ENCODE results near the gene SKIL.
"Not testable (repeated sequence)": the region's sequence is repeated elsewhere in the genome, so short reads cannot be mapped to it uniquely, and the experiment has no call there.

SKIL gene, protein sequence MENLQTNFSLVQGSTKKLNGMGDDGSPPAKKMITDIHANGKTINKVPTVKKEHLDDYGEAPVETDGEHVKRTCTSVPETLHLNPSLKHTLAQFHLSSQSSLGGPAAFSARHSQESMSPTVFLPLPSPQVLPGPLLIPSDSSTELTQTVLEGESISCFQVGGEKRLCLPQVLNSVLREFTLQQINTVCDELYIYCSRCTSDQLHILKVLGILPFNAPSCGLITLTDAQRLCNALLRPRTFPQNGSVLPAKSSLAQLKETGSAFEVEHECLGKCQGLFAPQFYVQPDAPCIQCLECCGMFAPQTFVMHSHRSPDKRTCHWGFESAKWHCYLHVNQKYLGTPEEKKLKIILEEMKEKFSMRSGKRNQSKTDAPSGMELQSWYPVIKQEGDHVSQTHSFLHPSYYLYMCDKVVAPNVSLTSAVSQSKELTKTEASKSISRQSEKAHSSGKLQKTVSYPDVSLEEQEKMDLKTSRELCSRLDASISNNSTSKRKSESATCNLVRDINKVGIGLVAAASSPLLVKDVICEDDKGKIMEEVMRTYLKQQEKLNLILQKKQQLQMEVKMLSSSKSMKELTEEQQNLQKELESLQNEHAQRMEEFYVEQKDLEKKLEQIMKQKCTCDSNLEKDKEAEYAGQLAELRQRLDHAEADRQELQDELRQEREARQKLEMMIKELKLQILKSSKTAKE

DNA sequence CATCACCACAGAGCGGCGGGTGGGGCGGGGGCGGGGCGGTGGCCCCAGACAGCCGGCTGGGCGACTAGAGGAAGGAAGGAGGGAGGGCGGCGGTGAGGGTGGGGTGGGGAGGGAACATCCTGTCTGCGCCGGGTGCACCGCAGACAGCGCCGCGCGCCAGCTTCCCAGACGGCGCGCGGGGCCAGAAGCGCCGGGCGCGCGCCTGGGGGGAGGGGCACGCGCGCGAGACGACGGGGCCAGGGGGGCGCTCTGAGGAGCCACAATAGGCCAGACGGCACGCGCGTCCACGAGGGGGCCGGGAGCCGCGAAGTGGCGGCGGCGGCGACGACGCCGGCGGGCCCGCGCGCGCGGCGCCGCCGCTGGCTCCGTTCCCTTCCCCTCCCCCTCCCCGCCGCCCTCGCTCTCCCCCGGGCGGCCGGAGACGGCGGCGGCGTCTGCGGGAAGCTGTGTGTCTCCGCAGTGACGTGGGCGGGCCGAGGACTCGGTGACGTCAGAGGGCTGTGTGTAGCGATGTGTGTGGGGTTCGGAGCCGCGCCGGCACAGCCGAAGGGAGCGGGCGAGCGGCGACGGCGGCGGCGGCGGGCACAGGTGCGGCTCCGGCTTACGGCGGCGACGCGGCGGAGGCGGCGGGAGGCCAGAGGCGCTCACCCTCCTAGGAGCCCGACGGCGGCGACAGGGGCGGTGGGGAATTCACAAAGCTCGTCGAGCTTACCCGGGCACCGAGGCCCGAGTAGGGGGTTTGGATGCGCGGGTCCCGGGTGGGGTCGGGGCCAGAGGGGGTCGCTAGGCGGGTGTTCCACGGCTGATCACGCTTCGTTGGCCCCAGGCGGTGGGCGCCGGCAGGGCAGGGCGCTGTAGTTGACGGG lies at the start of gene SKIL:
SKIL (plus strand) TSS at position 540 of the 866 bp plus-strand sequence. CDS start 2,617 bp downstream, outside the sequence.
- peak; percentile 93 for DNase-seq (ENCODE audit: low read depth)

DNA sequence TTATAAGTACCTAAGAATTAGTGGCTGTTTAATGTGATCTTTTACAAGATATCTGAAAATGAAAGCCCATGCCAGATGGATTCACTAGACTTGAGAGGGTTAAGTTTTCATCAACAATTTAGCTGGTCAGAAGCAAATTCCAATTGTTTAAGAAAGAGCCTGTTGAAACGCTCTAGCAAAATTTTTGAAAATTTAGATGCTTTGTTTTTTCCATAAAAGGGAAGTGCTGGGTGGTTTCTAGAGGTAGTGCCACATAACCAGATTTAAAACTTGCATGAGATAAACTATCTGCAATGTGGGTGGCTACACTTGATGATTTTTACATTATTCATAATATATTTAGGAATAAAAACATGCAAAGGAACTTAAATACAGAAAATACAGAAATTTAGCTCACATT lies 48.5 kb upstream of the SKIL start:
- DNase-seq (ENCODE audit: low read depth): no peak

DNA sequence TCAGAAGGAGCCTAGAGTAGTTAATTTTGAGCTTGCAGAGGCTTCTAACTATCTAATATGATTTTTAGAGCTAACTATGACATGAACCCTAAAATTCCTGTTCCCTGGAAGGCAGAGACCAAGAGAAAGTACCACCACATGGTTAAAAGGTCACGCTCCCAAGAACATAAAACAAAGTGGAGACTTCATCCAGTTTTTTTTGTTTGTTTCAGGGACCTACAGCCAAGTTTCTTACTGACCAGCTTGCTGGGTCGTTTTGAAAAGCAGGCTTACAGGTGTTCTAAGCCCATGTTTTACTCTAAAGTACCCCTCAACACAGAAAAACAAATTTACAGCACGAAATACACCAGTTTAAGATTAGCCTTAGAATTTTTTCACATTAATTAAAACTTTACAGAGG lies 39.6 kb upstream of the SKIL start:
- no peak for DNase-seq (ENCODE audit: low read depth)

DNA sequence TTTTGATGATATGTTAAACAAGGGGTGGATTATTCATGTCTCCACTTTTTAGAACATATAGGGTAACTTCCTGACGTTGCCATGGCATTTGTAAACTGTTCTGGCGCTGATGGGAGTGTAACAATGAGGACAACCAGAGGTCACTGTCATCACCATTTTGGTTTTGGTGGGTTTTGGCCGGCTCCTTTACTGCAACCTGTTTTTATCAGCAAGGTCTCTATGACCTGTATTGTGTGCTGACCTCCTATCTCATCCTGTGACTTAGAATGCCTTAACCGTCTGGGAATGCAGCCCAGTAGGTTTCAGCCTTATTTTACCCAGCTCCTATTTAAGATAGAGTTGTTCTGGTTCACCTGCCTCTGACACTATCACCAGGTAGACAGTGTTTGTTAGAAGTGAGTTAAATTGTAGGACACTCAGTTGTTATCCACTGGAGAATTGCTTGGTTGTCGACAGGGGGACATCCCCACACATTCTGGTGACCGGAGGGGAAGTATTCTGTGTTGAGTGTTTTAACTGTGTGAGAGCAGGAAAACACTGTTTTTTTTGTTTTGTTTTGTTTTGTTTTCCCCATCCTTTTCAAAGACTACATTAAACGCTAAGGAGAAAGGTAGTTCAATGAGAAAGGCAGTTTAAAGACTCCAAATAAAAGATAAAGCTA lies 36.9 kb upstream of the SKIL start:
- DNase-seq (ENCODE audit: low read depth): no peak

DNA sequence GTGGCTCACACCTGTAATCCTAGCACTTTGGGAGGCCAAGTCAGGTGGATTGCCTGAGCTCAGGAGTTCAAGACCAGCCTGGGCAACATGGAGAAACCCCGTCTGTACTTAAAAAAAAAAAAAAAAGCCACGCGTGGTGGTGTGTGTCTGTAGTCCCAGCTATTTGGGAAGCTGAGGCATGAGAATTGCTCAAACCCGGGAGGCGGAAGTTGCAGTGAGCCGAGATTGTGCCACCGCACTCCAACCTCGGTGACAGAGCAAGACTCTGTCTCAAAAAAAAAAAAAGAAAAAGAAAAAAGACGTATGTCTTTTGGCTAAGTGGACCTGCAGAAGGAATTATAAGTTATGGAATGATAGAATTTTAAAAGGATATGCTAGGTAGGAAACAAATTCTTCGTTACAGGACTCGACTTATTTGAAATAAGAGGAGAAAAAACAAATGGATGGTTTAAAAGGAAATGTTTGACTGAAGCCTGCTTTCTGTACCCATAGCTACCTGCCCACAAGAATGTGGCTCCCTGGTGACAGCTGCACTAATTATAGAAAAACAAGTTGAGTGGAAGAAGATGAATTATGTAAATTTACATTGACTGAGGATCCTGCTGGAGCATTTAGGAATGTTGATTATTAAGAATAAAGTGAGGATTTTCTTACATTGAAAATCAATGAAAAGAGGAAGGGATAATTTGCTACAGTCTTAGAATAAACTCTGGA lies 36.0 kb upstream of the SKIL start:
- DNase-seq (ENCODE audit: low read depth): no peak

DNA sequence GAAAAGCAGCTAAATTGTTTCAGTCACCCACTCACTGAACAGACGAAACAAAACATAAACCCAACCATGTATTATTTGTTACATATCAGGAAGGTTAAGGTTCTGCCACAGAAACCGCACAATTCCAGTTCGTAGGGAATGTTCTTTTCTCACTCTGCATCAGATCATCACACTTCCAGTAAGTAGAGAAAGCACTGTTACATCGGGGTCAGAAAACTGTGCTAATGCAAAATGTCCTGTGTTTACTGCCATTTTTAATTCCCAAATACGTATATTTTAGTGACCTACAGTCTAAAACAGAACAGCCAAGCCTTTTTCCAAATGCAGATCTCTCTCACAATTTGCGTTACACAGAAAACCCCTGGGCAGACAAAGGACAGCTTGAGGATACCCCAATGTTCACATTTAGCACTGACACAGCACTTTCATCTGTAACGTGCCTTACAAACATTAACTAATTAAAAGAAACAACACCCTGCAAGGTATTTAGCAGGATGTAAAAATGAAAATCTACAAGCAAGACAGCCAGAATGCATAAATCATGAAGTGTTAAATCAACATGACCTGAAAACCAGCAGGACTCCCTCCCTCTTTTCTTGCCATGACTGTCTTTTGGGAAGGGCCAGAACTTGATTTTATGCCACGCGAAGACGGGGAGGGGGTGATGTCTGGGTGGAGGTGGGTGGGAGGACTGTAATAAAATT lies 34.8 kb upstream of the SKIL start:
- no peak for DNase-seq (ENCODE audit: low read depth)

DNA sequence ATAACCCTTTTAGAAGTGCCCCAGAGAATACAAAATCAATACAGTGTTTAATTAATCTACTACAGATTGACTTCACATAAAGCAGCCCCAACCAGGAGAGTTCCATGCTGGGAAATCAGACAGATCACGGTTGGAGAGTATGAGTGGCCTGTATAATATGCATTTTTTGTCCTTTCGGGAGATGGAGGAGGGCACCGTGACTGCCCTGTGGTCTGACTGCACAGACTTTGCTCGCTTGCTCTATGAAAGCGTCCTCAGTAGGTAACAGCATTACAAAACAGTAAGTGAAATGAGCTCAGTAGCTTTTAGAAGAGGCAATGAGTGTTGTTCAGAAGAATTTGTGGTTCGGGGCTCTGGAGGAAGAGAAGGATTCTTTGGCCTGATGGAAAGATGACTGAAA lies 34.2 kb upstream of the SKIL start:
- no peak for DNase-seq (ENCODE audit: low read depth)

DNA sequence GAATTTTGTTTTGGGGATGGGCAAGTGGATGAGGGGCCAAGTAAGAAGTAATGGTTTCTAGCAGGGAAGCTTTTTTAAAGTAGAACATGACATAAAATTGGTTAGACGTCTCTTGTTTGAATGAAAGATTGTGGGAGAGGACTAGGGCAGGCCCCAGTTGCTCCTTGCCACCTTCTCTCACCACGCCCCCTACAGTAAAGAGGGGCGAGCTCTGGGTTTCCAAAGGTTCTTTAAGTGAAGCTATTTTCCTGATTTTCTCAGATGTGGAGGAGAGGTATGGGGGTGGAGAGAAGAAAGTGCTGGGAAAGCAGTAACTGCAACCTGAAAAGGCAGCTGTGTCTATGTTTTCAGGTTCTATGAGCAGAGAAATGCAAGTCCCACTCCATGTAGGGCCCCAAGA lies 32.6 kb upstream of the SKIL start:
- DNase-seq (ENCODE audit: low read depth): no peak

DNA sequence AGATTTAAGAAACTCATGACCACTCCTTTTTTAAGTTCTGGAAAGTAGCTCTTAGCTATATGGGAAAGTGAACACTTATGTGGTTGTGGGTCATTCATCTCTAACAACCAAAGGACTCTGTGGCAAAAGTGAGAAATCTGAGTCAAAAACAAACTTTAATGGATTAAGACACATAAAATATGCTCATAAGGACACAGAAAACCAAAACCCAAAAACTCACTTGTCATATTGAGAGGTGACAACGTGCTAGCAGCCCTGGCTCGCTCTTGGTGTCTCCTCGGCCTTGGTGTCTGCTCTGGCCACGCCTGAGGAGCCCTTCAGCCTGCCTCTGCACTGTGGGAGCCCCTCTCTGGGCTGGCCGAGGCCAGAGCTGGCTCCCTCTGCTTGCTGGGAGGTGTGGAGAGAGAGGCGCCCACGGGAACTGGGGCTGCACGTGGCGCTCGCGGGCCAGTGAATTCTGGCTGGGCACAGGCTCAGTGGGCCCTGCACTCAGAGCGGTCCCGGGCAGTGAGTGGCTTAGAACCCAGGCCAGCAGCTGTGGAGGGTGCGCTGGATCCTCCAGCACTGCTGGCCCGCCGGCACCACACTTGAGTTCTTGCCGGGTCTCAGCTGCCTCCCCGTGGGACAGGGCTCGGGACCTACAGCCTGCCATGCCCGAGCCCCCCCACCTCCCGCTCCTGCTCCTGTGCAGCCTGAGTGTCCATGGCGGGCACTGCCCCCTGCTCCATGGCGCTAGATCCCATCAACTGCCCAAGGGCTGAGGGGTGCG lies 30.3 kb upstream of the SKIL start:
- DNase-seq (ENCODE audit: low read depth): no peak

DNA sequence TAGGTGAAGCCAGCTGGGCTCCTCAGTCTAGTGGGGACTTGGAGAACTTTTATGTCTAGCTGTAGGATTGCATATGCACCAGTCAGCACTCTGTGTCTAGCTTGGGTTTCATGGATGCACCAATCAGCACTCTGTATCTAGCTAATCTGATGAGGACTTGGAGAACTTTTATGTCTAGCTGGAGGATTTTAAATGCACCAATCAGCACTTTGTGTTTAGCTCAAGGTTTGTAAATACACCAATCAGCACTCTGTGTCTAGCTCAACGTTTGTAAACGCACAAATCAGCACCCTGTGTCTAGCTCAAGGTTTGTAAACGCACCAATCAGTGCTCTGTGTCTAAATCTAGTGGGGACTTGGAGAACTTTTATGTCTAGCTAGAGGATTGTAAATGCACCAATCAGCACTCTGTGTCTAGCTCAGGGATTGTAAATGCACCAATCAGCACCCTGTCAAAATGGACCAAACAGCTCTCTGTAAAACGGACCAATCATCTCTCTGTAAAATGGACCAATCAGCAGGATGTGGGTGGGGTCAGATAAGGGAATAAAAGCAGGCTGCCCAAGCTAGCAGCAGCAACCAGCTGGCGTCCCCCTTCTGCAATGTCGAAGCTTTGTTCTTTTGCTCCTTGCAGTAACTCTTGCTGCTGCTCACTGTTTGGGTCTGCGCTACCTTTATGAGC lies 29.5 kb upstream of the SKIL start:
- not testable (repeated sequence) for DNase-seq (ENCODE audit: low read depth)

DNA sequence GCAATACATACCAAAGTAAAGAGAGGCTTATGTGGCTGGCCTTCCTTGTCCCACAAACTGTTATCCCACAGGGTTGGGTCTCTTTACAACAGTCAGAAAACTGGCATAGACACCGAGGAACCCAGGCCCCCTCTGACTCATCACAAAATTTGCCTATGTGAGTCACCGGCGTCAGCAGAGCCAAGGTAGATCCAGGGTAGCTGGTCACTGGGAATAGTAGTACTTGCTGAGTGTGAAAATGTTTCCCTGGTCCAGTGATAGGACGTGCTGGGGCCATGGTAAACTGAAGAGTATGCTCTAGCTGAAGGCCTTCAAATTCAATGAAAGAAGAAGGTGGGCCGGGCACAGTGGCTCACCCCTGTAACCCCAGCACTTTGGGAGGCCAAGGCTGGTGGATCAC lies 27.1 kb upstream of the SKIL start:
- no peak for DNase-seq (ENCODE audit: low read depth)

DNA sequence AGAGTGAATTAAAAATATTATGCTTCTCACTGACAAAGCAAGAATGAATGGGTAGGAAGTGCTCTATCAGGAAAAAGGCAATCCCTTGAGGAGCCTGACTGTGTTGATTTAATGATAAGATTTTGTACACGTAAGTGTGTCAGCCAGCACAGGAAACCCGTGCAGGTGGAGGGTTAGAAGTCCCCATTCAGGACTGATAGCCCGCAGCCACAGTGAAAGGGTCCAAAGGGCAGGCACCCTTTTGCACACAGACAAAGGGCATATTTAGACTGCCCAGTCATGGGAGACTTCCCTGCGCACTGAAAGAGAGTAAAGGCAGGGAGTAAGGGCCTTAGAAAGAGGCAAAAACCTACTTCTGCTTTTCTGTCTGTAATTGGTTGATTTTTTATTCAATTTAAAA lies 26.4 kb upstream of the SKIL start:
- DNase-seq (ENCODE audit: low read depth): no peak

DNA sequence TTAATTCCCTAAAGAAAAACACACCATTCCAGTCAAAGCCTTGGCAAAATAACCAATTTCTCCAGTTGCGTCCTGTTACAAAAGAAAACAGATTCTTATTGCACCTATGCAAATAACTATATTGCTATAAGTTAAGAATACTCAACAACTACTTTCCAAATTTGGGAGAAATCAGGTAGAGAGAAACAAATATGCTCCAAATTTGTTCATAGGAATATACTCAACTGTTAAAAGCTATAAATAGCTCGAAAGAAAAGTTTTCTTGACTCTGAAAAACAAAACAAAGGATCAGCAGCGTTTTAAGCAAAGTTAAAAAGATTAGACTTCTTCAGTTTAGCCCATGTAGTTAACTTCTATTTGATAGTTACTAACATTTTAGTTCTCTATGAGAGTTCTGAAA lies 20.1 kb upstream of the SKIL start:
- no peak for DNase-seq (ENCODE audit: low read depth)

DNA sequence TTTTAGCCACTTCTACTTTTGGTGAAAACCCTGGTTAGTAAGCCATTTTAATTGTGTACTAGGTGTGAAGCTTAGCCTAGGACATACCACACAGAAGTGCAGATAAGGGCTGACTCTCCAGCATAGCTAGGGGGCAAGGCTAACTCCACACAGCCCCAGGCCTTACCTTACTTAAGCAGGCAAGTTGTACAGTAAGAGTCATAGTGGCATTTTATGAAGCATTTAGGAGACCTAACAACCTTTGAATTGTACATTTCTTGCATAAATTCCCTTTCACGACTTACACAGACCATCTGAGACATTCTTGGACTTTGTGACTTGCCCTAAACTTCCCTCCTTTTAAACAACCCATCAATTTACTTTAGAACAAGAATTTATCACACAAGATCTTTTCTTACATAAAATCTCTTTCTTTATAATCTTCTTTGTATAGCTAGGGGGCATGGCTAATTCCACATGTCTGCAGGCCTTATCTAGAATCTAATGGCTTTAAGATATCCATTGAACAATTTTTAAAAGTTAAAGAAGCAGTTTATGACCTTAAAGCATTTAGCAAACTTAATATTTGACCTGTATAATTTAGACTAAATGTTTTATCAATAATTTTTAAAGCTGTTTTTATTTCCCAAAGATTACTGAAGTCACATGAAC lies 18.7 kb upstream of the SKIL start:
- DNase-seq (ENCODE audit: low read depth): no peak

DNA sequence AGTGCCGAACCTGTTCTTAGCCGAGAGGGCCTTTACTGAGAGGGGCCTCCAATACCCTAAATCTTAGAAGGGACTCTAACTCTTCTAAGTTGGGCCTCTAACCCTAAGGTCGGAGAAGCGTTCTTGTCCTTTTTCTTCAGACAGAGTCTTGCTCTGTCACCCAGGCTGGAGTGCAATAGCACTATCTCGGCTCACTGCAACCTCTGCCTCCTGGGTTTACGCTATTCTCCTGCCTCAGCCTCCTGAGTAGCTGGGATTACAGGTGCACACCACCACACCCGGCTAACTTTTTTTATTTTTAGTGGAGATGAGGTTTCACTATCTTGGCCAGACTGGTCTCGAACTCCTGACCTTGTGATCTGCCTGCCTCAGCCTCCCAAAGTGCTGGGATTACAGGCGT lies 15.2 kb upstream of the SKIL start:
- not testable (repeated sequence) for DNase-seq (ENCODE audit: low read depth)

DNA sequence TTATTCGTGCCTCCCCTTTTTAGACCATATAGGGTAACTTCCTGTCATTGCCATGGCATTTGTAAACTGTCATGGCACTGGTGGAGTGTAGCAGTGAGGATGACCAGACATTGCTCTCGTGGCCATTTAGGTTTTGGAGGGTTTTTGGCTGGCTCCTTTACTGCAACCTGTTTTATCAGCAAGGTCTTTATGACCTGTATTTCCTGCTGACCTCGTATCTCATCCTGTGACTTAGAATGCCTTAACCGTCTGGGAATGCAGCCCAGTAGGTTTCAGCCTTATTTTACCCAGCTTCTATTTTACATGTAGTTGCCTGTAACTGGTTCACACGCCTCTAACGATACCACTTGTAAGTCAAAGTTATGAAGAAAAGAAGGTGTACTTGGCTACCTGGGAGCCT lies 13.7 kb upstream of the SKIL start:
- DNase-seq (ENCODE audit: low read depth): not testable (repeated sequence)

DNA sequence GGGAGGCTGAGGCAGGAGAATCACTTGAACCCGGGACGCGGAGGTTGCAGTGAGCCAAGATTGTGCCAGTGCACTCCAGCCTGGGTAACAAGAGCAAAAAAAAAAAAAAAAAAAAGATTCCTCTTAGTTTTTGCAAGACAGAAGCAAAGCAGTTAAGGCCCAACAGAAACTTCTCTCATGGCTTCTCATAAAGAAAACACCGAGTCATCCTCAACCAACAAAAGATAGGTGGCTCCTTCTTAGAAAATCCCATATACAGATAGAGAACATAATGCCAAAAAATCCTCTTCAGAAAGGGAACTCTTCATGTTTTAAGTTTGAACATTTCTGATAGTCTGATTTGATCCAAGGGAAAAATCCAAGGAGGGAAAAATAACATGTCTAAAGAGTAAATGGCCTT lies 12.5 kb upstream of the SKIL start:
- DNase-seq (ENCODE audit: low read depth): no peak

DNA sequence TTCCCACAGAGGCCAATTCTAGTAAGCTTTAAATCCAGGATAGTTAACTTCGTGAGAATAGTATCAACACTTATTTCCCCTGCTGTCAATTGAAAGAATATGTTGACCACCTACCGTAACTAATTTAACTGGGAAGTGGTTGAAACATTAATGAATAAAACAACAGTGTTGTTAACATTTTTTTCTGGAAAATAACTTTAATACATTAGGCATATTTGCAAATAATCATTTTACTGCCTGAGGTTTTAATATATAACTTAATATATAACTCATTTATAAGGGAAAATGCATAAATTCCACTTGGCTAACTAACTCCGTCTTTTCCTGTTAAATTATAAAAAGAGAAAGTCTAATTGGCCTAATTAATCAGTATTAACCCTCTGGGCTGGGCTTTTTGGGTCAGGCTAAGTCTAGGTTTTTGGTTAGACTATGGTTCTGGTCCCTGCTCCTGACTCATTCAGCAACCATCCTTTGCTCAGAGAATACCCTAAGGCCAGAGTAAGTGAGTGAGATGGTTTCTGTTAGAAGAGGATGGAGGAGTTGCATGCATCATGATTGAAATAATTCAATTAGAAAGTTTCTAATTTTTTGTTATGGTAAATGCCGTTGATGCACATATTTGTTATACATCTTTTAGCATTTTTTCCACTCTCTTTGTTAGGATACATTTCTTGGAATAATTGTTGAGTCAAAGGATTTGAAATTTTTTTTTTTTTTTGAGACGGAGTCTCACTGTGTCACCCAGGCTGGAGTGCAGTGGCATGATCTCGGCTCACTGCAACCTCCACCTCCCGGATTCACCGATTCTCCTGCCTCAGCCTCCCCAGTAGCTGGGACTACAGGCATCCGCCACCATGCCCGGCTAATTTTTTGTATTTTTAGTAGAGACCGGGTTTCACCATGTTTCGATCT lies 10.8 kb upstream of the SKIL start:
- DNase-seq (ENCODE audit: low read depth): no peak
